ENCODE data around the gene FLVCR2.

FLVCR2 gene

DNA sequence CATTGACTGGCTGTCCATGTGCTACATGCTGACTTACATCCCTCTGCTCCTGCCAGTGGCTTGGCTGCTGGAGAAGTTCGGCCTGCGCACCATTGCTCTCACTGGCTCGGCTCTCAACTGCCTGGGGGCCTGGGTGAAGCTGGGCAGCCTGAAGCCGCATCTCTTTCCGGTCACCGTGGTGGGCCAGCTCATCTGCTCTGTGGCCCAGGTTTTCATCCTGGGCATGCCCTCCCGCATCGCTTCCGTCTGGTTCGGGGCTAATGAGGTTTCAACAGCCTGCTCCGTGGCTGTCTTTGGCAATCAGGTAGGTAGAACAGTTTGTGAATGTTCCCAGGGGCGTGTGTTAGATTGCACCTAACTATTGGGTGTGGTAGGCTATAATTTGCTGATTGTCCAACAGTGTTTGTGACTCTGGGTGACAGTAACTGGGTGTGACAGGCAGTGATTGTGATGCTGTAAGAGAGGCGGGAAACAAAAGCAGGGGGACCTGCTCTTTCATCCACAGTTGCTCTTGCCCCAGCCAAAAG lies 981 bp downstream of the FLVCR2 start:
- DNase-seq (ENCODE audit: low read depth), result no peak
- H3K4me3 ChIP-seq (ENCODE audit: low read depth, low read length), result peak overlapping the region; percentile 64
- no peak for TF ChIP-seq POLR2A (IDR thresholded peaks at IDR 0.05; ENCODE audit: extremely low read depth, insufficient read length)
- TF ChIP-seq, protein P1, sequence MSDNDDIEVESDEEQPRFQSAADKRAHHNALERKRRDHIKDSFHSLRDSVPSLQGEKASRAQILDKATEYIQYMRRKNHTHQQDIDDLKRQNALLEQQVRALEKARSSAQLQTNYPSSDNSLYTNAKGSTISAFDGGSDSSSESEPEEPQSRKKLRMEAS (IDR thresholded peaks at IDR 0.05; ENCODE audit: low read depth, low read length), result no peak
- TF ChIP-seq, protein P2, sequence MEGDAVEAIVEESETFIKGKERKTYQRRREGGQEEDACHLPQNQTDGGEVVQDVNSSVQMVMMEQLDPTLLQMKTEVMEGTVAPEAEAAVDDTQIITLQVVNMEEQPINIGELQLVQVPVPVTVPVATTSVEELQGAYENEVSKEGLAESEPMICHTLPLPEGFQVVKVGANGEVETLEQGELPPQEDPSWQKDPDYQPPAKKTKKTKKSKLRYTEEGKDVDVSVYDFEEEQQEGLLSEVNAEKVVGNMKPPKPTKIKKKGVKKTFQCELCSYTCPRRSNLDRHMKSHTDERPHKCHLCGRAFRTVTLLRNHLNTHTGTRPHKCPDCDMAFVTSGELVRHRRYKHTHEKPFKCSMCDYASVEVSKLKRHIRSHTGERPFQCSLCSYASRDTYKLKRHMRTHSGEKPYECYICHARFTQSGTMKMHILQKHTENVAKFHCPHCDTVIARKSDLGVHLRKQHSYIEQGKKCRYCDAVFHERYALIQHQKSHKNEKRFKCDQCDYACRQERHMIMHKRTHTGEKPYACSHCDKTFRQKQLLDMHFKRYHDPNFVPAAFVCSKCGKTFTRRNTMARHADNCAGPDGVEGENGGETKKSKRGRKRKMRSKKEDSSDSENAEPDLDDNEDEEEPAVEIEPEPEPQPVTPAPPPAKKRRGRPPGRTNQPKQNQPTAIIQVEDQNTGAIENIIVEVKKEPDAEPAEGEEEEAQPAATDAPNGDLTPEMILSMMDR (IDR thresholded peaks at IDR 0.05; ENCODE audit: low read depth, low read length), result no peak
- TF ChIP-seq MYC (IDR thresholded peaks at IDR 0.05; ENCODE audit: low read depth, low read length), result no peak

DNA sequence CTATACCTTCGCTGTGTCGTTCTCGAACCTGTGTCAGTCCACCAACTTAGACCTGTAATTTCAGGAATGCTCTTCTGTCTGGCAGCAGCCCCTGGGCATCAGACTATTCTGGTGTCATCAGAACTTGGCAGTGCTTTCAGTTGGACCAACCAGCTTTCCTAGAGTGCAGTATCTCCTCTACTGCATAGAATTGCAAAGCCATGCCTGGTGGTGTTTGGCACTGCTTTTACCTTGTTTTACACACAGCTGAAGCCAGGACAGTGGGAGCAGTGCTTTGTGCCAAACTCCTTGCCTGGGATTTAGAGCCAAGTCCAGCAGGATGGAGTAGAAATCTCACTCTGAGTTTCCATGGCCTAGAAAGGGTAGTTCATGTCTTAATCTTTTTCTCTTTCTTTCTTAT lies 1.5 kb downstream of the FLVCR2 start:
- TF ChIP-seq POLR2A (IDR thresholded peaks at IDR 0.05; ENCODE audit: extremely low read depth, insufficient read length) (no peak), MYC (IDR thresholded peaks at IDR 0.05; ENCODE audit: low read depth, low read length) (no peak)
- TF ChIP-seq, protein P1 (IDR thresholded peaks at IDR 0.05; ENCODE audit: low read depth, low read length), result no peak
- TF ChIP-seq, protein P2 (IDR thresholded peaks at IDR 0.05; ENCODE audit: low read depth, low read length), result no peak
- H3K4me3 ChIP-seq (ENCODE audit: low read depth, low read length), result no peak overlapping the region
- DNase-seq (ENCODE audit: low read depth), result no peak

DNA sequence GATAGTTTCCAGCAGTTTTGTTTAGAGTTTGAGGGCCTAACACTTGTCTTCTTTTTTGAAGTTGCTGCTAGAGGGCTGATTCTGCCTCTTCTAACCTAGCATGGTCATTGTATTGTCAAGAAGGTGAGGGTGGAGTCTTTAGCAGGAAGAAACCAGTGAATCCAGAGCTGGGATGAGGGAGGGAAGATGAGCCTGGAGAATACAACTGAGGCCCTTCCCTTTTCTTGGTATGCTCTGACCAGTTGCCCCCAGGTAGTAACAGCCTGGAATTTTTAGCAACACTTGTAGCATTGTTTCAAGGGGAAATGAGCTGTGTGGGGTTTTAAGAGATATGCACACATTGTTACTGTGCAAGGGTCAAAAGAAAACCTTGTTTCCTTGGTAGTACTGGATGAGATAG lies 9.0 kb downstream of the FLVCR2 start:
- H3K4me3 ChIP-seq (ENCODE audit: low read depth, low read length), result no peak overlapping the region
- no peak for TF ChIP-seq MYC (IDR thresholded peaks at IDR 0.05; ENCODE audit: low read depth, low read length)
- TF ChIP-seq, protein P1 (IDR thresholded peaks at IDR 0.05; ENCODE audit: low read depth, low read length), result no peak
- TF ChIP-seq, protein P2 (IDR thresholded peaks at IDR 0.05; ENCODE audit: low read depth, low read length), result no peak
- no peak for TF ChIP-seq POLR2A (IDR thresholded peaks at IDR 0.05; ENCODE audit: extremely low read depth, insufficient read length)
- no peak for DNase-seq (ENCODE audit: low read depth)

DNA sequence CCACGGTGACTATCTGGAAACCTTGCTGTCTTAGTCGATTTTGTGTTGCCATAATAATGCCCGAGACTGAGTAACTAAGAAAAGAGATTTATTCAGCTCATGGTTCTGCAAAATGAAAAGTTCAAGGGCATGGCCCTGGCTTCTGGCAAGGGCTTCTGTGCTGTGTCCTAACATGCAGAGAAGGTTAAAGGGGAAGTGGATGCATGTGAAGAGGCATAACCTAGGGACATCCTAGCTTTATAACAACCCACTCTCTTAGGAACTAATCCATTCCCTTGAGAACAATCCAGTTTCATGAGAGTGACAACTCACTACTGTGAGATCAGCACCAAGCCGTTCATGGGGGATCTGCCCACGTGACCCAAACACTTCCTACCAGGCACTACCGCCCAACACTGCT lies 11.5 kb downstream of the FLVCR2 start:
- no peak overlapping the region for H3K4me3 ChIP-seq (ENCODE audit: low read depth, low read length)
- no peak for DNase-seq (ENCODE audit: low read depth)
- TF ChIP-seq, protein P1 (IDR thresholded peaks at IDR 0.05; ENCODE audit: low read depth, low read length), result no peak

DNA sequence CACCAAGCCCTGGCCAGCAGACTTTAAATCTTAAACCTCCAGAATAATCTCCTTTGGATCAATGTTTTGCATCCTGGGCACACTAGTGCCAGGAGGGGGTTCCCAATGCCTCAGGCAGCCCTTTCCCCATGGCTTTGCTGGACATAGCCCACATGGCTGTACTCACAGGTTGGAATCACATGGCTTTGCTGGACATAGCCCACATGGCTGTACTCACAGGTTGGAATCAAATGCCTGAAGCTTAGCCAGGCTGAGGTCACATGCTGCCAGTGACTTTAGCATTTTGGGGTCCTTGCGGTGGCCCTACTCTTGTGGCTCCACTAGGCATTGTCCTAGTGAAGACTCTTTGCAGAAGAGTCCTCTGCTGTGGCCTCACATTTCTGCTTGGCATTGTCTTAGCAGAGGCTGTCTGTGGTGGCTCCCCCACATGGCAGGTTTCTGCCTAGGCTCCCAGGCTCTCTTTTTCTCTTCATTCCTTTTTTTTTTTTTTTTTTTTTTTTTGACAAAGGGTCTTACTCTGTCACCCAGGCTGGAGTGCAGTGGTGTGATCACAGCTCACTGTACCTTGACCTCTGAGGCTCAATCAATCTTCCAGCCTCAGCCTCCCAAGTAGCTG lies 13.0 kb downstream of the FLVCR2 start:
- TF ChIP-seq POLR2A (IDR thresholded peaks at IDR 0.05; ENCODE audit: extremely low read depth, insufficient read length), result no peak
- TF ChIP-seq, protein P2 (IDR thresholded peaks at IDR 0.05; ENCODE audit: low read depth, low read length), result no peak
- TF ChIP-seq, protein P1 (IDR thresholded peaks at IDR 0.05; ENCODE audit: low read depth, low read length), result no peak
- TF ChIP-seq MYC (IDR thresholded peaks at IDR 0.05; ENCODE audit: low read depth, low read length), result no peak
- H3K4me3 ChIP-seq (ENCODE audit: low read depth, low read length), result no peak overlapping the region
- DNase-seq (ENCODE audit: low read depth), result no peak

DNA sequence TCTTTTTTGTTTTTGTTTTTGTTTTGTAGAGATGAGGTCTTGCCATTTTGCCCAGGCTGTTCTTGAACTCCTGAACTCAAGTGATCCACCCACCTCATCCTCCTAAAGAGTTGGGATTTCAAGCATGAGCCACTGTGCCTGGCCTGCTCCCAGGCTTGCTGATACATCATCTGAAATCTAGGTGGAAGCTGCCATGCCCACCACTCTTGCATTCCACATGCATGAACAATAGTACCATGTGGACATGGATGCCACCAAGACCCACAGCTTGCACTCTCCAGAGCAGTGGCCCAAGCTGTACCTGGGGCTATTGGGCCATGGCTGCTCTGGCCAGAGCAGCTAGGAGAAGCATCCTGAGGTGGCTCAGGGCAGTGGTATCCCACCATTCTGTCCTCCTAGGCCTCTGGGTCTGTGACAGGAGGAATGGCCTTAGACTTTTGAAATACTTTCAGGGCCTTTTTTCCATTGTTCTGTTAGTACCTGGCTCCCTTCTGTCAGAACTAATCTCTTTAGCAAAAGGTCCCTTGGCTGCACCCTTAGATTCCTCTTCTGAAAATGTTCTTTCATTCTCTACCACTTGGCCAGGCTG lies 13.7 kb downstream of the FLVCR2 start:
- no peak overlapping the region for H3K4me3 ChIP-seq (ENCODE audit: low read depth, low read length)
- DNase-seq (ENCODE audit: low read depth), result no peak
- TF ChIP-seq, protein P2 (IDR thresholded peaks at IDR 0.05; ENCODE audit: low read depth, low read length), result no peak
- TF ChIP-seq, protein P1 (IDR thresholded peaks at IDR 0.05; ENCODE audit: low read depth, low read length), result no peak
- TF ChIP-seq MYC (IDR thresholded peaks at IDR 0.05; ENCODE audit: low read depth, low read length) (no peak), POLR2A (IDR thresholded peaks at IDR 0.05; ENCODE audit: extremely low read depth, insufficient read length) (no peak)
